KG1 (cell line): ENCODE measurements around the gene PPP1R12A.

Experiments
- DNase-seq: peaks from one replicate; lab custom pipeline; 2025; lab: John Stamatoyannopoulos, UW

Gene PPP1R12A

GRCh38 chr12:79766705-79767464 is 168.0 kb downstream of the PPP1R12A start:
- DNase-seq, result no peak

- no peak for DNase-seq
Observed at GRCh38 chr12:79765157-79765556, 169.7 kb downstream of the PPP1R12A start.

GRCh38 chr12:79764641-79765040 is 170.3 kb downstream of the PPP1R12A start:
- DNase-seq, result no peak

GRCh38 chr12:79763766-79764452 is 171.0 kb downstream of the PPP1R12A start:
- no peak for DNase-seq

GRCh38 chr12:79761341-79761740 is 173.6 kb downstream of the PPP1R12A start:
- no peak for DNase-seq

- no peak for DNase-seq
Observed at GRCh38 chr12:79747274-79747673, 187.6 kb downstream of the PPP1R12A start.

- DNase-seq, result no peak
Observed at GRCh38 chr12:79737875-79738718, 196.8 kb downstream of the PPP1R12A start.

GRCh38 chr12:79732638-79733037 is 202.3 kb downstream of the PPP1R12A start:
- no peak for DNase-seq

- DNase-seq, result no peak
Observed at GRCh38 chr12:79725987-79726386, 208.9 kb downstream of the PPP1R12A start.
